ENCODE results near the gene LCAT. TPM values are rescaled to one million over a fixed set of nuclear protein-coding genes. Genes with fewer than 3 reads are reported as not detected.

Gene LCAT
- total RNA-seq, 4 donors from 2014 or later, result 13.9 to 43.1 (median 22.0) TPM

DNA sequence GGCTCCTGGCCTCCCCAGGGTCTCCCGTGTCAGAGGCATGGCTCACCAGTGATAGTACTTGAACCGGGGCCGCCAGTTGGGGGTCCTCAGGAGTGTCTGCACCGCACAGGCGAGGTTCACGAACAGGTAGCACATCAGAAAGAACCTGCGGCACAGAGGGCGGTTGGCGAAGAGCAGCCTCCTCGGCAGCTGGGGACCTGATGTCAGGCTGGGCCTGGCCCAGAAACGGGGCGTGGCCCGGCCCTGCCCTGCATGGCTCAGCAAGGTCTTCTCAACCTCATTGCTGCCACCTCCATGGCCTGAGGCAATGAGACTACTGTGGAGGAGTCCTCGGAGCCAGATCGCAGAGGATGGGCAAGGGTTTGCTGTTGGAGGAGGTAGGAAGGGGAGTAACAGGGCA lies 4.1 kb upstream of the LCAT start:
- Histone ChIP-seq H3K27ac (replicated peaks in 1 of 4) (peak overlapping the region in 1 of 4 donors; percentile 36), H3K4me1 (peaks cover 42 to 70% (median 61%) of the 10 kb centered on the region in 4 donors), H3K4me3 (no peak overlapping the region), H3K27me3 (no peaks in the 10 kb centered on the region), H3K9me3 (no peaks in the 10 kb centered on the region), H3K36me3 (peaks cover 84 to 100% (median 96%) of the 10 kb centered on the region in 4 donors)
- WGBS, result 97% methylated on average over 15 of the region's 15 CpGs
- no peak for TF ChIP-seq POLR2A (IDR thresholded peaks at IDR 0.05; ENCODE audit: low read depth)
- DNase-seq (ENCODE audit: extremely low spot score), result no peak
- intact Hi-C loops (cut with DNase I), result no loop called here

DNA sequence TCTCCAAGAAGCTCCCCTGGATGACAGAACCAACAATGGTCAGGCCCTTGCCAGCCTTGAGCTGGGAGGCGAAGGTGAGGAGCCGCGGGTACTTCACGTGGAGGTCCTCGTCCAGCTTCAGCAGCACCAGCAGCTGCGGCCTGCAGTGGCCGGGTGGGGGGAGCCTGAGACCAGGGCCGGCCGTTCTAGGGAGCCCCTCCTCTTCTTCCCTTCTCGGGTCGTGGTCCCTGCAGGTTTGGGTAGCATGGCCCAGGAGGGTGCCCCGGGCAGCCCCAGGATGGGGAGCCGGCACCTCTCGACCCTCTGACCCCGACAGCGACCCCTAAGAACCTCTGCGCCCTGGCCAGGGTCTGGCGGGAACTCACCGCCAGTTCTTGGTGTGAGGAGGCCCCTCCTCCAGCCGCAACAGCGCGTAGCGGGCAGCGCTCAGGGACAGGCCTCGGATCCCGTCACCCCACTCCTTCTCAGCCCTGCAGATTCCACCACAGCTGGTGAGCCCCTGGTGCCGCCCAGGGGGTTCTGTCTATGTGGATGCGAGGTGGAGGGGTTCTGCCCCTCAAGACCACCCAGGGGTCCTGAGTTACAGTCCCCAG lies 3.1 kb upstream of the LCAT start:
- H3K4me3 ChIP-seq, result no peak overlapping the region
- no peak for DNase-seq (ENCODE audit: extremely low spot score)
- peaks cover 86 to 100% (median 96%) of the 10 kb centered on the region in 4 donors for H3K36me3 ChIP-seq
- no peak for TF ChIP-seq POLR2AphosphoS5 (IDR thresholded peaks at IDR 0.05)
- TF ChIP-seq POLR2A (IDR thresholded peaks at IDR 0.05; ENCODE audit: low read depth), result no peak
- TF ChIP-seq EP300 (IDR thresholded peaks at IDR 0.05), result no peak
- no peaks in the 10 kb centered on the region for H3K27me3 ChIP-seq
- 94% methylated on average over 13 of the region's 28 CpGs for WGBS
- peak overlapping the region in 3 of 4 donors; percentile 13 to 39 (median 31) for H3K27ac ChIP-seq (replicated peaks in 1 of 4)
- H3K9me3 ChIP-seq, result no peaks in the 10 kb centered on the region
- intact Hi-C loops (cut with DNase I), result no loop called here
- peaks cover 40 to 74% (median 64%) of the 10 kb centered on the region in 4 donors for H3K4me1 ChIP-seq

DNA sequence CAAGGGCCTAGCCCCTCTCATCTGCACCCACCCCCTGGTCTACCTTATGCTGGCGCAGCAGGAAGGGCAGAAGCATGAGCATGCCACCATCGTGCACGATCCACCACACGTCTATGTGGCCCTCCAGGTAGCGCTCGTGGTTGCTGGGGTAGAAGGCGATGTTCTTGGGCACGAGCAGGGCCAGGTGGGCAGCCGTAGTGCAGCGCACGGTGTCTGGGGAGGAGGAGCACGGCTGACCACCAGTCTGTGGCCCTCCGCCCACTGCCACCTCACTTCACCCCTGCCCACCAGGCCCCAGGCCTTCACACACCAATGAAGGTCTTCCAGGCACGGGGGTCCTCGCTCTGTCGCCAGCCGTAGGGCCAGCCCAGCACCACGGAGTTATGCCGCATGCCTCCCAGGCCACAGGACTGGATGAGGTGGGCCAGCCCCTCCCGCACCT lies 2.2 kb upstream of the LCAT start:
- H3K4me3 ChIP-seq, result no peak overlapping the region
- DNase-seq (ENCODE audit: extremely low spot score), result no peak
- TF ChIP-seq POLR2A (IDR thresholded peaks at IDR 0.05; ENCODE audit: low read depth), result no peak
- TF ChIP-seq POLR2AphosphoS5 (IDR thresholded peaks at IDR 0.05), result no peak
- TF ChIP-seq, protein P1, sequence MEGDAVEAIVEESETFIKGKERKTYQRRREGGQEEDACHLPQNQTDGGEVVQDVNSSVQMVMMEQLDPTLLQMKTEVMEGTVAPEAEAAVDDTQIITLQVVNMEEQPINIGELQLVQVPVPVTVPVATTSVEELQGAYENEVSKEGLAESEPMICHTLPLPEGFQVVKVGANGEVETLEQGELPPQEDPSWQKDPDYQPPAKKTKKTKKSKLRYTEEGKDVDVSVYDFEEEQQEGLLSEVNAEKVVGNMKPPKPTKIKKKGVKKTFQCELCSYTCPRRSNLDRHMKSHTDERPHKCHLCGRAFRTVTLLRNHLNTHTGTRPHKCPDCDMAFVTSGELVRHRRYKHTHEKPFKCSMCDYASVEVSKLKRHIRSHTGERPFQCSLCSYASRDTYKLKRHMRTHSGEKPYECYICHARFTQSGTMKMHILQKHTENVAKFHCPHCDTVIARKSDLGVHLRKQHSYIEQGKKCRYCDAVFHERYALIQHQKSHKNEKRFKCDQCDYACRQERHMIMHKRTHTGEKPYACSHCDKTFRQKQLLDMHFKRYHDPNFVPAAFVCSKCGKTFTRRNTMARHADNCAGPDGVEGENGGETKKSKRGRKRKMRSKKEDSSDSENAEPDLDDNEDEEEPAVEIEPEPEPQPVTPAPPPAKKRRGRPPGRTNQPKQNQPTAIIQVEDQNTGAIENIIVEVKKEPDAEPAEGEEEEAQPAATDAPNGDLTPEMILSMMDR (IDR thresholded peaks at IDR 0.05), result no peak
- TF ChIP-seq EP300 (IDR thresholded peaks at IDR 0.05), result no peak
- no peaks in the 10 kb centered on the region for H3K27me3 ChIP-seq
- WGBS, result 94% methylated on average over 18 of the region's 20 CpGs
- H3K36me3 ChIP-seq, result peaks cover 78 to 100% (median 95%) of the 10 kb centered on the region in 4 donors
- intact Hi-C loops (cut with DNase I), result no loop called here
- peaks cover 30 to 72% (median 55%) of the 10 kb centered on the region in 4 donors for H3K4me1 ChIP-seq
- H3K27ac ChIP-seq (replicated peaks in 1 of 4), result peak overlapping the region in 3 of 4 donors; percentile 13 to 84 (median 81)
- H3K9me3 ChIP-seq, result no peaks in the 10 kb centered on the region

DNA sequence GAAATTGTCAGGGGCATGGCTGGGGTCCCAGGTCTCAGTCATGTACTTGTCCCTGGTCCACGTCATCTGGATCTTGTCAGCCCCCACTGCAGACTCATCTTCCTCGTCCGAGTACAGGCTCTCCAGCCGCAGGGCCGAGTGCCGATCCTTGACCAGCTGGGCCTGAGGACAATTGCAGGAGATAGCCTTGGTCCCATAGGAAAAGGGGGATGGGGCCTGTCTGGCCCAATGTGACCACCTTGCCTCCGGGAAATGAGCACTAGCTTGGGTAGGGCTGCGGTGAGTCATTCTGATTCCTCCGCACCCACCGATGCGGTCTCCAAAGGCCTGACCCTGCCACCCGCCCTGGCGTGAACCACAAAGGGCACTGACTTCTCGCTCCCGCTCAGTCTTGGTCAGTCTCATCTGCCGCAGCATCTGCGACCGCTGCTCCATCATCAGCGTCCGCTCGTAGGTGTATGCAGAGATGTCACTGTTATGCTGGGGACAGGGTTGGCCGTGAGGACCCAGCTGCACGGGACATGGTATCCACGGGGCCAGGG lies 1.5 kb upstream of the LCAT start:
- intact Hi-C loops (cut with DNase I), result no loop called here
- Histone ChIP-seq H3K4me1 (peaks cover 29 to 65% (median 50%) of the 10 kb centered on the region in 4 donors), H3K9me3 (no peaks in the 10 kb centered on the region), H3K4me3 (no peak overlapping the region), H3K27me3 (no peaks in the 10 kb centered on the region), H3K27ac (replicated peaks in 1 of 4) (peak overlapping the region; percentile 74 to 85 (median 82)), H3K36me3 (peaks cover 71 to 100% (median 91%) of the 10 kb centered on the region in 4 donors)
- TF ChIP-seq, protein P1 (IDR thresholded peaks at IDR 0.05), result no peak
- peak in 1 of 2 donors; percentile 5 for TF ChIP-seq POLR2AphosphoS5 (IDR thresholded peaks at IDR 0.05)
- 91% methylated on average over 19 of the region's 24 CpGs for WGBS
- no peak for DNase-seq (ENCODE audit: extremely low spot score)

DNA sequence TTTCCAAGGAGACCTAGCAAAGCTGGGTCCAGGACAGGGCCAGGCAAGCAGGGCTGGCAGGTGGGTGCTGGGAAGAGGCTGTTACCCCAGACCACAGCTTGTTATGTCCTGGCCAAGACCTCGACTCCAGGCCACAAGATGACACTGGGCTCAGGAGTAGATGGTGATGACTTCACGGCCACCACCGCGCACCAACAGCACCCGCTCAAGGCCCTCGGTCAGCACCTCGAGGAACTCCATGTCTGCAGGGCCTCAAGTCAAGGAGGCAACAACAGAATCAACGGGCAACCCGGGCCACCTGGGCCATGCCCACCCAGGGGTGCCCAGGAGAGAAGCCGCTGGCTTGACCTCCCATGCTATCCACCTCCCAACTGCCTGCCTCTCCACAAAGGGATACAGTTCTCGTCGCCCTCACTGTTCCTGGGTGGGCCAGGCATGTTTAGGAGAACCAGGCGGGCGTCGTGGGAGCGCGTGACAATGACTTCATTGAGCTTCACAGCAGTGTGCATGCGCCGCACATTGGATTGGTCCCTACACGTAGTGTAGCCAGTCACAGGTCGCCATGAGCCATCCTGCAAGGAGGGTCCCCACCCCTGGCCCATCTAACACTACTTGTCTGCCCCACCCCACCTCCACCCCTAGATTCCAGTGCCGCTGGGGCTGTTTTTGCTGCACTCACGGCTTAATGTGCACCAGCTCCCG lies 921 bp upstream of the LCAT start:
- Histone ChIP-seq H3K27ac (replicated peaks in 1 of 4) (peak overlapping the region; percentile 74 to 85 (median 82)), H3K36me3 (peaks cover 66 to 100% (median 91%) of the 10 kb centered on the region in 4 donors)
- TF ChIP-seq POLR2AphosphoS5 (IDR thresholded peaks at IDR 0.05) (no peak), POLR2A (IDR thresholded peaks at IDR 0.05; ENCODE audit: low read depth) (no peak), EP300 (IDR thresholded peaks at IDR 0.05) (no peak)
- TF ChIP-seq, protein P1 (IDR thresholded peaks at IDR 0.05), result no peak

More for the DNA sequence above, 921 bp upstream of the LCAT start:
- H3K27me3 ChIP-seq, result no peaks in the 10 kb centered on the region
- no peaks in the 10 kb centered on the region for H3K9me3 ChIP-seq
- no peak overlapping the region for H3K4me3 ChIP-seq
- DNase-seq (ENCODE audit: extremely low spot score), result no peak
- H3K4me1 ChIP-seq, result peaks cover 29 to 66% (median 53%) of the 10 kb centered on the region in 4 donors
- intact Hi-C loops (cut with DNase I), result no loop called here
- 93% methylated on average over 8 of the region's 24 CpGs for WGBS

All from esophagus muscularis mucosa (tissue), 4 donors.